Fibroblast of the aortic adventitia (primary cell): ENCODE data around the gene MYOM1. TPM values are rescaled to one million over a fixed set of nuclear protein-coding genes. Genes with fewer than 3 reads are reported as not detected.

Experiments
- DNase-seq: peaks from one replicate; pipeline ENCODE4 v3.0.0-alpha.2; 2010; ENCODE audit warnings: low read depth
- H3K4me3 ChIP-seq: 2 replicates; pipeline ENCODE4 v1.5.1; 2011; ENCODE audit warnings: low read depth, mild to moderate bottlenecking, control low read depth, low read length, moderate library complexity
- CTCF ChIP-seq: IDR thresholded peaks from 2 replicates; pipeline ENCODE4 v1.5.1; 2011; ENCODE audit warnings: mild to moderate bottlenecking, low read length, control low read depth, inconsistent platforms; ENCODE audit not compliant: insufficient read depth
- total RNA-seq: library from RNA; depleted of rRNA; stranded (reverse); fragments of >200 nt; gene quantifications from 2 replicates; pipeline ENCODE4 v1.2.3, GENCODE V29; 2012; ENCODE audit warnings: low replicate concordance

The MYOM1 gene
- total RNA-seq, 1 donor, result 0.90 TPM

- no peak for DNase-seq
- TF ChIP-seq CTCF, result no peak
- no peak overlapping the region for H3K4me3 ChIP-seq
Observed at GRCh38 chr18:3095921-3096320, 123.8 kb downstream of the MYOM1 start.

- H3K4me3 ChIP-seq, result no peak overlapping the region
- no peak for TF ChIP-seq CTCF
Observed at GRCh38 chr18:3094338-3094684, 125.5 kb downstream of the MYOM1 start.

GRCh38 chr18:3093624-3094337 lies 126.0 kb downstream of the MYOM1 start:
- TF ChIP-seq CTCF, result no peak
- H3K4me3 ChIP-seq, result no peak overlapping the region
- peak; percentile 4 for DNase-seq

More at GRCh38 chr18:3094338-3094684, 125.5 kb downstream of the MYOM1 start:
- DNase-seq, result no peak

- no peak overlapping the region for H3K4me3 ChIP-seq
- no peak for DNase-seq
- no peak for TF ChIP-seq CTCF
Observed at GRCh38 chr18:3092727-3093126, 127.0 kb downstream of the MYOM1 start.

GRCh38 chr18:3089579-3089978 lies 130.2 kb downstream of the MYOM1 start:
- no peak overlapping the region for H3K4me3 ChIP-seq
- no peak for TF ChIP-seq CTCF
- DNase-seq, result no peak

GRCh38 chr18:3088449-3088848 lies 131.3 kb downstream of the MYOM1 start:
- H3K4me3 ChIP-seq, result no peak overlapping the region
- TF ChIP-seq CTCF, result no peak
- peak; percentile 27 for DNase-seq

- DNase-seq, result no peak
- no peak for TF ChIP-seq CTCF
Observed at GRCh38 chr18:3086871-3087270, 132.9 kb downstream of the MYOM1 start.

More at GRCh38 chr18:3086871-3087270, 132.9 kb downstream of the MYOM1 start:
- no peak overlapping the region for H3K4me3 ChIP-seq
